HL-60 (cell line): ENCODE data around the gene AGR2.

Source experiments
- DNase-seq, 2 experiments: peaks; one replicate each; pipeline ENCODE4 v3.0.0-alpha.2; 2010 to 2020; ENCODE audit warnings: low read depth in 1 of 2, low spot score in 1 of 2
- H3K27ac ChIP-seq: fragments of 250-450 bp; sonication (Bioruptor Pico); replicated peaks from 2 replicates; pipeline ENCODE4 v1.5.1; 2020; ENCODE audit warnings: mild to moderate bottlenecking, moderate library complexity
- H3K27me3 ChIP-seq: fragments of 250-450 bp; sonication (Bioruptor Pico); 2 replicates; pipeline ENCODE4 v1.5.1; 2021; ENCODE audit warnings: mild to moderate bottlenecking, moderate library complexity; ENCODE audit not compliant: insufficient read depth, poor library complexity, severe bottlenecking
- H3K4me3 ChIP-seq: replicated peaks from 2 replicates; pipeline ENCODE4 v1.5.1; 2011; ENCODE audit warnings: mild to moderate bottlenecking, control low read depth, low read length; ENCODE audit not compliant: insufficient read depth
- GABPA ChIP-seq: IDR thresholded peaks from 2 replicates; pipeline ENCODE4 v1.6.1; 2012; ENCODE audit warnings: low read depth
- POLR2AphosphoS5 ChIP-seq: IDR thresholded peaks from 2 replicates; pipeline ENCODE4 v1.6.1; 2012; ENCODE audit warnings: low read depth
- SPI1 ChIP-seq: IDR thresholded peaks from 2 replicates; pipeline ENCODE4 v1.6.1; 2012; ENCODE audit warnings: low read depth, mild to moderate bottlenecking, borderline replicate concordance
- TF ChIP-seq, protein P1 (sequence below): IDR thresholded peaks from one replicate; pipeline ENCODE4 v1.5.1; 2011; ENCODE audit warnings: low read length, control low read depth, inconsistent platforms; ENCODE audit not compliant: insufficient read depth
- TF ChIP-seq, protein P2 (sequence below): IDR thresholded peaks from 2 replicates; pipeline ENCODE4 v1.6.1; 2012; ENCODE audit warnings: low read depth; ENCODE audit not compliant: insufficient replicate concordance

AGR2 gene

DNA sequence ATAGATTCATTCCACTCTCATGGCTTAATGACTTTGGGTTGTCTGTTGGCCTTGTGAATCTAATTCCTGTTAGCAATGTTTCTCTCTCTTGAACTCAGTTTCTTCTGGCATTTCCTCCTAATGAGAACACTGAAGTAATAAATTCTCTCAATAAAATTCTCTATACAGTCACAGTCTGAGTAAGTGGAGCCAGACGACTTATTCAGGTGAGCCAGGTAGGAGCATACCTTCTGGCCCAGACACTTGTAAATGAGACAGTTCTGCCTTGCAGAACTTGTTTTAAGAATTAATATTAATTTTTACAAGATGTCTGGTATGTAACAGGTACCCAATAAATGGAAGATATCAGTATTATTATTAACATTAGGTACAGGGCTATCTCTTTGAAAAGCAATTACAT, 28.6 kb upstream of the AGR2 start:
- no peak for DNase-seq
- Histone ChIP-seq H3K27ac (no peak overlapping the region), H3K27me3 (no peaks in the 10 kb centered on the region), H3K4me3 (no peak overlapping the region)
- TF ChIP-seq, protein P1, sequence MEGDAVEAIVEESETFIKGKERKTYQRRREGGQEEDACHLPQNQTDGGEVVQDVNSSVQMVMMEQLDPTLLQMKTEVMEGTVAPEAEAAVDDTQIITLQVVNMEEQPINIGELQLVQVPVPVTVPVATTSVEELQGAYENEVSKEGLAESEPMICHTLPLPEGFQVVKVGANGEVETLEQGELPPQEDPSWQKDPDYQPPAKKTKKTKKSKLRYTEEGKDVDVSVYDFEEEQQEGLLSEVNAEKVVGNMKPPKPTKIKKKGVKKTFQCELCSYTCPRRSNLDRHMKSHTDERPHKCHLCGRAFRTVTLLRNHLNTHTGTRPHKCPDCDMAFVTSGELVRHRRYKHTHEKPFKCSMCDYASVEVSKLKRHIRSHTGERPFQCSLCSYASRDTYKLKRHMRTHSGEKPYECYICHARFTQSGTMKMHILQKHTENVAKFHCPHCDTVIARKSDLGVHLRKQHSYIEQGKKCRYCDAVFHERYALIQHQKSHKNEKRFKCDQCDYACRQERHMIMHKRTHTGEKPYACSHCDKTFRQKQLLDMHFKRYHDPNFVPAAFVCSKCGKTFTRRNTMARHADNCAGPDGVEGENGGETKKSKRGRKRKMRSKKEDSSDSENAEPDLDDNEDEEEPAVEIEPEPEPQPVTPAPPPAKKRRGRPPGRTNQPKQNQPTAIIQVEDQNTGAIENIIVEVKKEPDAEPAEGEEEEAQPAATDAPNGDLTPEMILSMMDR, result no peak
- TF ChIP-seq POLR2AphosphoS5 (no peak), GABPA (no peak), SPI1 (no peak)
- TF ChIP-seq, protein P2, sequence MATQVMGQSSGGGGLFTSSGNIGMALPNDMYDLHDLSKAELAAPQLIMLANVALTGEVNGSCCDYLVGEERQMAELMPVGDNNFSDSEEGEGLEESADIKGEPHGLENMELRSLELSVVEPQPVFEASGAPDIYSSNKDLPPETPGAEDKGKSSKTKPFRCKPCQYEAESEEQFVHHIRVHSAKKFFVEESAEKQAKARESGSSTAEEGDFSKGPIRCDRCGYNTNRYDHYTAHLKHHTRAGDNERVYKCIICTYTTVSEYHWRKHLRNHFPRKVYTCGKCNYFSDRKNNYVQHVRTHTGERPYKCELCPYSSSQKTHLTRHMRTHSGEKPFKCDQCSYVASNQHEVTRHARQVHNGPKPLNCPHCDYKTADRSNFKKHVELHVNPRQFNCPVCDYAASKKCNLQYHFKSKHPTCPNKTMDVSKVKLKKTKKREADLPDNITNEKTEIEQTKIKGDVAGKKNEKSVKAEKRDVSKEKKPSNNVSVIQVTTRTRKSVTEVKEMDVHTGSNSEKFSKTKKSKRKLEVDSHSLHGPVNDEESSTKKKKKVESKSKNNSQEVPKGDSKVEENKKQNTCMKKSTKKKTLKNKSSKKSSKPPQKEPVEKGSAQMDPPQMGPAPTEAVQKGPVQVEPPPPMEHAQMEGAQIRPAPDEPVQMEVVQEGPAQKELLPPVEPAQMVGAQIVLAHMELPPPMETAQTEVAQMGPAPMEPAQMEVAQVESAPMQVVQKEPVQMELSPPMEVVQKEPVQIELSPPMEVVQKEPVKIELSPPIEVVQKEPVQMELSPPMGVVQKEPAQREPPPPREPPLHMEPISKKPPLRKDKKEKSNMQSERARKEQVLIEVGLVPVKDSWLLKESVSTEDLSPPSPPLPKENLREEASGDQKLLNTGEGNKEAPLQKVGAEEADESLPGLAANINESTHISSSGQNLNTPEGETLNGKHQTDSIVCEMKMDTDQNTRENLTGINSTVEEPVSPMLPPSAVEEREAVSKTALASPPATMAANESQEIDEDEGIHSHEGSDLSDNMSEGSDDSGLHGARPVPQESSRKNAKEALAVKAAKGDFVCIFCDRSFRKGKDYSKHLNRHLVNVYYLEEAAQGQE, result no peak

DNA sequence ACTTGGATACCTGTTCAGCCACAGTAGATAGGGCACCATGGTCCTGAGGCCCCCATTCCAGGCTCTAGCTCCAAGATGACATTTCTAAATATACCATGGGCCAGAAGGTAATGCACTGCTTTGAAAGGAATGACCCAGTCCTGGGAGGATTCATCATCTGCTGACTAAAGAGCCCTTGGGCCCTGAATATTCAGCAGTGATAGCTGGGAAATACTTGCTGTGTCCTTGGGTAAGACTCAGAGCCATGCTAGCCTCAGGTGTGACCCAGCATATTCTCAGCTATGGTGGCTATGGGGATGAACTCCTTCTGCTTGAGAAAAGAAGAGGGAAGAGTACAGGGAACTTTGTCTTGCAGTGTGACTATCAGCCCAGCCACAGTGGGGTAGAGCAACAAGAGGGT, 21.3 kb upstream of the AGR2 start:
- DNase-seq, result no peak
- no peak overlapping the region for H3K27ac ChIP-seq
- no peaks in the 10 kb centered on the region for H3K27me3 ChIP-seq
- TF ChIP-seq GABPA, result no peak
- no peak for TF ChIP-seq SPI1
- TF ChIP-seq, protein P2, result no peak
- TF ChIP-seq, protein P1, result no peak
- no peak for TF ChIP-seq POLR2AphosphoS5
- H3K4me3 ChIP-seq, result no peak overlapping the region

DNA sequence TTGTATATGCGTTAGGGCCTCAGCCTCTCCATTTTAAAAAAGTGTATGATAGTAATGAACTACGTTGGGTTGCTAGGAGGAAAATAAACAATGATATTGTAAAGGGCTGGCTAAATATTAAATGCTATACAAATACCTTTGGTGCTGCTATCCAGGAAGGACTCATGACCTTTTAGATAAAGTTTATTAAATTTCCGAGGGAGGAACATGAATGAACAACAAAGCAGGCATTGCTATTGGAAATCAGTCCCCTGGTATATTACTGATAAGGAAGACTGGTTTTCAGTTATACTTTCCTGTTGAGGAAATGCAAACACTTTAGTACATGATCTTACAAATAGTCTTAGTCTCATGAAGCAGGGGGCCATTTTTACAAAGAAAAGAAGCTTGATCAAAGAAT, 17.2 kb upstream of the AGR2 start:
- Histone ChIP-seq H3K27me3 (no peaks in the 10 kb centered on the region), H3K4me3 (no peak overlapping the region), H3K27ac (no peak overlapping the region)
- DNase-seq, result no peak
- TF ChIP-seq POLR2AphosphoS5, result no peak
- TF ChIP-seq, protein P1, result no peak
- TF ChIP-seq, protein P2, result no peak
- no peak for TF ChIP-seq GABPA
- TF ChIP-seq SPI1, result no peak
